Liver (tissue), 9 donors: ENCODE results near the gene PASD1. TPM values are rescaled to one million over a fixed set of nuclear protein-coding genes. Genes with fewer than 3 reads are reported as not detected.

Source experiments
- DNase-seq: peaks from one replicate; pipeline ENCODE4 v3.0.0-alpha.2; 2017; ENCODE audit warnings: low spot score
- H3K27ac ChIP-seq, 2 donors: one replicate each; pipeline ENCODE4 v1.7.0; 2013; ENCODE audit warnings: inconsistent platforms in 2 of 2, low read length in 2 of 2, control low read depth in 1 of 2, low read depth in 1 of 2, mild to moderate bottlenecking in 1 of 2
- H3K27me3 ChIP-seq, 4 donors: one replicate each; pipeline versions ENCODE4 v1.6.1 to v1.7.0; 2013; ENCODE audit warnings: low read length in 3 of 4, inconsistent platforms in 1 of 4, mild to moderate bottlenecking in 1 of 4, moderate library complexity in 1 of 4; ENCODE audit not compliant: control insufficient read depth in 4 of 4, insufficient read depth in 4 of 4
- H3K36me3 ChIP-seq, 4 donors: one replicate each; pipeline versions ENCODE4 v1.6.1 to v1.7.0; 2013; ENCODE audit warnings: low read length in 3 of 4, mild to moderate bottlenecking in 3 of 4, low read depth in 1 of 4, moderate library complexity in 1 of 4; ENCODE audit not compliant: control insufficient read depth in 4 of 4, insufficient read depth in 3 of 4
- H3K4me1 ChIP-seq, 4 donors: one replicate each; pipeline versions ENCODE4 v1.6.1 to v1.7.0; 2013; ENCODE audit warnings: low read length in 3 of 4, mild to moderate bottlenecking in 3 of 4, moderate library complexity in 1 of 4; ENCODE audit not compliant: control insufficient read depth in 4 of 4, insufficient read depth in 4 of 4
- H3K4me3 ChIP-seq, 3 donors: one replicate each; pipeline versions ENCODE4 v1.6.1 to v1.7.0; 2013; ENCODE audit warnings: low read length in 3 of 3, control low read depth in 1 of 3, low read depth in 1 of 3, mild to moderate bottlenecking in 1 of 3
- H3K9ac ChIP-seq, 2 donors: one replicate each; pipeline ENCODE4 v1.7.0; 2013; ENCODE audit warnings: low read length in 2 of 2, mild to moderate bottlenecking in 2 of 2, moderate library complexity in 2 of 2, control low read depth in 1 of 2, low read depth in 1 of 2
- H3K9me3 ChIP-seq, 4 donors: one replicate each; pipeline versions ENCODE4 v1.6.1 to v1.7.0; 2013; ENCODE audit warnings: low read length in 3 of 4; ENCODE audit not compliant: control insufficient read depth in 4 of 4
- FOXA2 ChIP-seq: IDR thresholded peaks from 2 replicates; pipeline ENCODE4 v1.6.1; 2016; ENCODE audit warnings: antibody characterized with exemption
- TAF1 ChIP-seq: conservative IDR thresholded peaks from 2 replicates; pipeline ENCODE4 v1.6.1; 2016; ENCODE audit warnings: antibody characterized with exemption, mild to moderate bottlenecking
- WGBS: extraction: QIAGEN DNeasy Blood & Tissue Kit; methylation state at CpG from one replicate; pipeline ENCODE4 v1.1.7; 2013; 5-methylcytosine and 5-hydroxymethylcytosine counted together
- polyA plus RNA-seq, 2 donors: library from polyadenylated mRNA; stranded (reverse) in 1 of 2; unstranded in 1 of 2; fragments of 200-250 nt in 1 of 2; fragments of >200 nt in 1 of 2; fragmentation: Nextera tagmentation in 1 of 2; extraction: Ambion mirVana in 1 of 2; gene quantifications; one replicate each; pipeline versions ENCODE4 v1.2.1 to v1.2.3, GENCODE V29; 2013 to 2015
- total RNA-seq, 2 donors: library from RNA; depleted of rRNA; stranded (reverse); fragments of >200 nt; gene quantifications; one replicate each; pipeline ENCODE4 v1.2.3, GENCODE V29; 2014
- donor health status: healthy.
- donor health status: healthy.
- donor health status: healthy.
- donor health status: healthy.
- donor health status: healthy.

The PASD1 gene
- total and polyA plus RNA-seq, 4 donors: not detected

- peaks cover 0 to 2% (median 0%) of the 10 kb centered on the region in 4 donors for H3K27me3 ChIP-seq
- H3K9me3 ChIP-seq: no peaks in the 10 kb centered on the region
- WGBS: 39% methylated on average over 1 of the region's 1 CpG
- no peaks in the 10 kb centered on the region for H3K36me3 ChIP-seq
- H3K27ac ChIP-seq: no peak overlapping the region
- H3K9ac ChIP-seq: no peak overlapping the region
- H3K4me3 ChIP-seq: no peak overlapping the region
- no peak for DNase-seq
- peaks cover 0 to 12% (median 3%) of the 10 kb centered on the region in 4 donors for H3K4me1 ChIP-seq
- TF ChIP-seq TAF1 (no peak), FOXA2 (no peak)
Measured at GRCh38 chrX:151725338-151725614, 161.8 kb downstream of the PASD1 start.

Other genes starting within 250 kb of the PASD1 start
- gene VMA21, start 166.5 kb upstream of the PASD1 start, total RNA-seq: 10 to 100 TPM; 13.1 to 20.6 TPM
- gene VMA21, start 166.5 kb upstream of the PASD1 start, polyA plus RNA-seq: 10 to 100 TPM in 1 of 2 donors, 1 to 10 TPM in 1; 4.1 to 10.6 TPM
- gene PRRG3, start 131.8 kb downstream of the PASD1 start, total RNA-seq: under 1 TPM; under 0.01 to 0.05 TPM
- under 1 TPM in 1 of 2 donors, not detected in 1; 0.01 TPM for gene PRRG3, start 131.8 kb downstream of the PASD1 start, polyA plus RNA-seq
- not detected for gene FATE1, start 152.4 kb downstream of the PASD1 start, total RNA-seq
- not detected for gene FATE1, start 152.4 kb downstream of the PASD1 start, polyA plus RNA-seq
- gene CNGA2, start 171.1 kb downstream of the PASD1 start, total RNA-seq: not detected
- gene CNGA2, start 171.1 kb downstream of the PASD1 start, polyA plus RNA-seq: not detected